Ishikawa (cell line): ENCODE data around the gene ACCS.

ENCODE experiments used
- YY1 ChIP-seq: IDR thresholded peaks from 2 replicates; pipeline ENCODE4 v1.6.1; 2012; ENCODE audit warnings: low read depth
- TF ChIP-seq, protein P1 (sequence below): IDR thresholded peaks from 2 replicates; pipeline ENCODE4 v1.6.1; 2012
- TF ChIP-seq, protein P2 (sequence below): IDR thresholded peaks from 2 replicates; pipeline ENCODE4 v1.6.1; 2012; ENCODE audit warnings: low read depth, mild to moderate bottlenecking

DNA sequence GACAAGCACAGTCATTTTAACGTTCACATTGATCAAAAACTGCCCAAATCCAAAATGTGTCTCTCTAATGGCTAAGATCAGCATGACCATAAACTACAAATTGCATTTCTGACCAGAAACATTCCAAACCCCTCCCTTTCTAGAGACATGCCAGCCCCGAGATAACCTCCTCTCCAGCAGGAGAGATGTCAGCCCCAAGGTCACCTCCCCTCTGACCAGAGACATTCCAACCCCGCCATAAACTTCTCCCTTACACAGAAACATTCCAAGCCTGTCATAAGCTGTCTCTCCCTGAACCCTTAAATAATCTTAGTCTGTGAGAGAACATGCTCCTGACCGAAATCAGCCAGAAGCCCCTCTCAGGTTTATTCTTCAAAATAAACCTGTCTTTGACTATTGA, 22.8 kb downstream of the ACCS start:
- TF ChIP-seq, protein P1, sequence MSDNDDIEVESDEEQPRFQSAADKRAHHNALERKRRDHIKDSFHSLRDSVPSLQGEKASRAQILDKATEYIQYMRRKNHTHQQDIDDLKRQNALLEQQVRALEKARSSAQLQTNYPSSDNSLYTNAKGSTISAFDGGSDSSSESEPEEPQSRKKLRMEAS = no peak
- TF ChIP-seq, protein P2, sequence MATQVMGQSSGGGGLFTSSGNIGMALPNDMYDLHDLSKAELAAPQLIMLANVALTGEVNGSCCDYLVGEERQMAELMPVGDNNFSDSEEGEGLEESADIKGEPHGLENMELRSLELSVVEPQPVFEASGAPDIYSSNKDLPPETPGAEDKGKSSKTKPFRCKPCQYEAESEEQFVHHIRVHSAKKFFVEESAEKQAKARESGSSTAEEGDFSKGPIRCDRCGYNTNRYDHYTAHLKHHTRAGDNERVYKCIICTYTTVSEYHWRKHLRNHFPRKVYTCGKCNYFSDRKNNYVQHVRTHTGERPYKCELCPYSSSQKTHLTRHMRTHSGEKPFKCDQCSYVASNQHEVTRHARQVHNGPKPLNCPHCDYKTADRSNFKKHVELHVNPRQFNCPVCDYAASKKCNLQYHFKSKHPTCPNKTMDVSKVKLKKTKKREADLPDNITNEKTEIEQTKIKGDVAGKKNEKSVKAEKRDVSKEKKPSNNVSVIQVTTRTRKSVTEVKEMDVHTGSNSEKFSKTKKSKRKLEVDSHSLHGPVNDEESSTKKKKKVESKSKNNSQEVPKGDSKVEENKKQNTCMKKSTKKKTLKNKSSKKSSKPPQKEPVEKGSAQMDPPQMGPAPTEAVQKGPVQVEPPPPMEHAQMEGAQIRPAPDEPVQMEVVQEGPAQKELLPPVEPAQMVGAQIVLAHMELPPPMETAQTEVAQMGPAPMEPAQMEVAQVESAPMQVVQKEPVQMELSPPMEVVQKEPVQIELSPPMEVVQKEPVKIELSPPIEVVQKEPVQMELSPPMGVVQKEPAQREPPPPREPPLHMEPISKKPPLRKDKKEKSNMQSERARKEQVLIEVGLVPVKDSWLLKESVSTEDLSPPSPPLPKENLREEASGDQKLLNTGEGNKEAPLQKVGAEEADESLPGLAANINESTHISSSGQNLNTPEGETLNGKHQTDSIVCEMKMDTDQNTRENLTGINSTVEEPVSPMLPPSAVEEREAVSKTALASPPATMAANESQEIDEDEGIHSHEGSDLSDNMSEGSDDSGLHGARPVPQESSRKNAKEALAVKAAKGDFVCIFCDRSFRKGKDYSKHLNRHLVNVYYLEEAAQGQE = no peak
- TF ChIP-seq YY1 = no peak
